HG03280 (cell line): ENCODE measurements around the gene VTI1A.

Source experiments
- ATAC-seq: cut with Tn5 transposase; IDR thresholded peaks from one replicate; pipeline ENCODE4 v1.9.1; 2021; ENCODE audit warnings: mild to moderate bottlenecking, moderate library complexity; ENCODE audit not compliant: unreplicated experiment

The VTI1A gene

DNA sequence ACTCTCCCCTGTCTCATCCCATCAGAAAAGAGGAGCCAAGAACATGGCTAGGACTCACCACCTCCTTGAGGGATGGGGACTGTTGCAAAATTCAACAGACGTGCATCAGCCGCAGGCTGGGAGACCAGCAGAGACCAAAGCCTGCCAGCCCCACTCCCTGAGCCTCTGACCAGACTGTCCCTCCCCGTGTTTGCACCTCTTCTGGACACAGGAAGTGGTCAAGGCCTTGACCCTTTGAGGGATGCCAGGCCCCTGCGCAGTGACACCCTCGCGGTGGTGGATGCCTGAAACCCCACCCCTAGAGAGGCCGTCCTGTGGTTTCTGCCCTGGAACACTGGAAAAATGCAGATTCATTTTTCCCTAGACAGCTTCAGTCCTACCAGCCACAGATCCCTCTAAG, 374.6 kb downstream of the VTI1A start:
- no peak for ATAC-seq

DNA sequence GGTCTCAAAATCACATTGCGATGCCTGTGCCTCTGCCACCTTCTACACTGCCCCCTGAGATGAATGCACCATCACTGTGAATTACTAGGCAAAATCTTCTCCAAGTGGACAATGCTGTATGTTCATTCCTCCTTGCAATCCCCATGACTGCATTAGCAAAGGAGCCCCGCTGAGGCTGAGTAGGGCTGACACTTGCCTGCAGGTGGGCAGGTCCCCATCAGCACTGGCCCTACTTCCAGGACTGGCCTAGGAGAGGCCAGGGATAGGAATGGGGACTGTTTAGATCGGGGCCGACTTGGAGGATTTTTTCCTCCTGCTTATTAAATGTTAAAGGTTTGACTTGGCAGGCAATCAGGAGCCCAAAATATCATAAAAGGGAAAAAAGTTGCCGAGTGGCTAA, 376.0 kb downstream of the VTI1A start:
- no peak for ATAC-seq

DNA sequence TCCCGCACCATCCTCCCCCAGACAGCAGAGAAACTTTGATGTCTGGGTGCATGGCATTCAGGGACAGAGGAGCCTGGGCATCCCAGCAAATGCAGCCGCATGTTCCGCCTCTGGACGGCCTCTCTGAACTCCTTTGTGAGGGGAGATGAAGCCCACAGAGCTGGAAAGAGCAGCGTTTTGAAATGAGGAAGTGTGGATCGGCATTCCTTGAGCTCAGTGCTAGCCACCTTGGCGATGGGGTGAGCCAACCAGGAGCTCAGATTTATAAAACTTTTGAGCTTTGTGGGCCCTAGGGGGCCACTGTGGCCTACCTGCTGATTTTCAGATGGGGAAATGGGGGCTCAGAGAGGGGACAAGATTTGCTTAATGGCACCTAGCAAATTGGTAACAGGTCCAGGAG, 376.6 kb downstream of the VTI1A start:
- no peak for ATAC-seq

DNA sequence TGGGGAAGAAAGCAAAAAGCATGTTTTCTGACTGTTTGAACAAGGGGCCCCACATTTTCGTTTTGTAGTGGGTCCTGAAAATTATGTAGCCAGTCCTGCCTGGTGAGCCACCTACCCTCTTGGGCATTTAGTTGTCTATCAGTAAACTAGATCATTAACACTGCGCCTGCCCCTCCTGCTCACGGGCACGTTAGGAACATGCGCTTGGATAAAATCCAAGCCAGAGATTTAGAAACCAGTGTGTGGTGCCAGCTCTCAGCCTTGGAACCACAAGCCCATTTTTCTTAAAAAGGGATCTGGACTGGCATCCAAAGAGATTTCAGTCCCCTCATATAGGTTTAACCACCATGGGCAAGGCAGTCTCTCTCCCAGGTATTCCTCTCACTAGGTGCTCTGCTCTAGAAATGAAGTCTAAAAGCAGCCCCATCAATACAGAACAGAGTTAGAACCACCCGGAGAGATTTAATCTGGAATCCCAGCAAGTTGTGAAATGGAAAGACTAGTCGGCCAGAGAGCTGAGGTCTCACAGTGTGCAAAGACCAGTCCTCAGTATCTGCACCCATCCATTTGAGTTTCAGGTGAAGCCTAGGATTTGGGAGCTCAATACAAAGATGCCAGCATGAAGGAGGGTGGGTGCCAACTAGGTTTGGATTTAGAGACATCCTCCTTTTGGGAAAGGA, 379.1 kb downstream of the VTI1A start:
- no peak for ATAC-seq

DNA sequence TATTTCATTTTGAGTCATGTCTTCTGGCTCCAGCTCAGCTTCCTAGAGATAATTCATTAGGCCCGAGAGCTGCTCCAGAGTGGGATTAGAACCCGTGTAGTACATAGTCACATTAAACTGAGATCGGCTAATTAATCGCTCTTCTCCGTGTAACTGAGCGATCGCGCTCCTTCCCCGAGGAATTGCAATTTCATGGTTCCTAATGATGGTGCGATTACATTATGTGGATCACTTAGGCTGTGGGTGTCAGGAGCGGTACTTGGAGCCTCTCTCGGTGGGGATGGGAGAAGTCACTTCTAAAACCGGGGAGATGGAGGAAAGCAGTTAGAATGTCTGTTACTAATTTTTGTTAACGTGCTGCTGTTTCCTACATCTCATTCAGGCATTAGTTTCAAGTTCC, 380.1 kb downstream of the VTI1A start:
- no peak for ATAC-seq

DNA sequence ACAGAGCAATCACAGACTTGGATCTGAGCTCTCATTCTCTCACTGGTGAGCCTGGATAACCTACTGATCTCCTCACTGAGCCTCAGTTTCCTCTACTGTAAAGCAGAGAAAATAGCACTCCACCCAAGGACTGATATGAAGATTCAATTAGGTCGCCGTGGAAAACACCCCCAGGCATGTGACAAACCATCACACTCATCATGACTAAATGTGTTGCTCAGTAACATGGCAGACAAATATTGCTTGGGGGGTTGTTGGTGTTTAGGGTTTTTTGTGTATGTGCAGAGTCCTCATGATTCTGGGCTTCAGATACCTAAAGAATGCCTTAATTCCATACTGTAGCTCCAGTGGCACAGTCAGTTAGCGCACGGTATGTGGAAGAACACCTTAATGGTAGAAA, 380.9 kb downstream of the VTI1A start:
- no peak for ATAC-seq

DNA sequence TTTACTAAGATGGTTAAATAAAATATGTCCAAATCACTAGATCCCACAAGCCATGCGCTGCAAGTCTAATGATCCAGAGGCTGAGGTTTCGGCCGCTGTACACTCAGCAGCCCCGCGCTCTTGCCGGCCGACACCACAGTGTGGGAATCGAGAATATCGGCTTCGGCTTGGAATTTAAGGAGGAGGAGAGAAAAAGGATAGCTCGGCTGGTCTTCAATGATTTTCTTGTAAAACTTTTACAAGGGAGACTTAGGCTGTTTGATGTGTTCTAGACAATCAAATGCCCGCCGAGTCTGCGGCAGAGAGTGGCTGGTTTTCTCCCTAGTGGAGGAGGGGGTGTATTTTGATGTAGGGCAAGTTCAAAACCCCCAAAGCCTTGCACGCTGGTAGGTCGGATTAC, 384.8 kb downstream of the VTI1A start:
- no peak for ATAC-seq

DNA sequence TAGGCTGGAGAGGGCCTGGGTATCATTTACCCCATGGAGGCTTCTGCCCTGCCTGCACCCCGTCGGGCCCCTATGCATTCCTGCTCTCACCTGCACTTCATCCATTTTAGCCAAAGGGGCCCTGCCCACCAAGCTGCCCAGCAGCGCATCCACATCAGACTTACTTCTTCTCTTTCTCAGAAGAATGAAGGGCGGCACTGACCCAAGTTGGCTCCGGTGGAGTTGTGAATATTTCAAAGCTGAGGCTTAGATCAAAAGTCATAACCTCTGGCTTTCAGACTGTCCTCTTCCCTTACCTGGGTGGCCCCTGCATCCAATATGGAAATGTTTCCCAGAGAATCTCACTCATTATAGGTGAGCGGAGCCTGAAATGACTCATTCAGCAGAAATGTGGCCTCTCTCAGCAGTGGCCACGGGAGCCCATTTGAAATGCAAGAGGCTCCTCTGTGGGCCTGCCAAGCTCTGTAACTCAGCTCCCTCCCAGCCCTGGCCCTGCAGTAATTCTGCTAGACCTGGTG, 385.4 kb downstream of the VTI1A start:
- no peak for ATAC-seq

DNA sequence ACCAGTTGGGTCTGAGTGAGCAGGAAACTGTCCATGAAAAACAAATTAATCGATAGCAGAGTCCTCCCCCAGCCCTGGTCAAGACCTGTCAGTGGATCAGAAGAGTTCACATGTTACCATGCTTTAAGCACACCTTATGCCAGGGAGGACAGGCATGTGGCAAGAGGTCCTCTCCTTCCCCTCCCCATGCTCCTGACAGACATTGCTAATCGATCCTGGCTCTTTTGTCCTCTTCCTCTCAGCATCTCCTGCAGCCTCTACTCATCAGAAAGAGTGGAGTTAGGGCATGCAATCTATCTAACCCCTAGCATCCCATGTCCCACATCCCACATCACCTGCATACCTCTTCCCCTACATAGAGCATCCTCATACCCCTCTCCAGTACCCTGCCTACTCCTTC, 385.9 kb downstream of the VTI1A start:
- ATAC-seq, result no peak

DNA sequence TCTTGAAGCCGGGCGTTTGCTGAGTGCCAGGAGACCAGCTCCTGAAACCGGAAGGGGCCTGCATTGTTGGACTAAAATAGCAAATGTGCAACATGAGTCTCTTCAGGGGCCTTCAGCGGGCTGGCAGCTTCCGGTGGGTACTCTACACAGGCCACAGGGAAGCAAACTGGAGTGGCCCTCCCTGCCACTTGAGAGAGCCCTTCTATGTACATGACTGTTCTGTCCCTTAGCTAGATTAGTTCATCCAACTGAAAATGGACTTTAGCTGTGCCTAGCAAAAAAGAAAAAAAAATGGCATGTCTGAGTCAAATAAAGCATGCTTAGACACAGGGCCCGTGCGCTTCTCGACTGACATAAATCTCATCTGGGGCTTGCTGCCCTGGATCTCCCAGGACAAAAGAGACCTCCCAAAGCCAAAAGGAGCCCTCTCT, 387.8 kb downstream of the VTI1A start:
- no peak for ATAC-seq

DNA sequence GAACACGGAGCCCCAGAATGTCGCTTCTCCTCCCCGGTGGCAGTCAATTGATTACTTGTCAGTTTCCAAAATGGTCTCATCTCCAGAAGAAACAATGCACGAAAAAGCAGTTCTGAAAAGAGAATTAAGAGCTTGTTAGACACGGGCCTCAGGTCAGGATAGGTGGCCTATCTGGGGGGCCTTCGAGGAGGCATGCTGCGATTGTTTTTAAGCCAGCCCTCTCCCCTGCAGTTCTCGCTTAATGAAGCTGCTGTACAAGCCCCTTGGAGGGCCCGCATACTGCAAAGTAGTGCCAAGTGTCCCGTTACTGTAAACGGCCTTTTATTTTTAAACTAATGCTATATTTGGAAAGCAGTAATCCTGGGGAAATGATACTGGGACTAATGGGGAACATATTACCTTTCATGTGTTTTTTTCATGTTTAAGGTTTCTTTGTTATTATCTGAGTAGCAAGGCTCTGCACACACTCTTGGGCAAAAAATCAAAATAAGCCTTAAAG, 388.3 kb downstream of the VTI1A start:
- ATAC-seq, result no peak

DNA sequence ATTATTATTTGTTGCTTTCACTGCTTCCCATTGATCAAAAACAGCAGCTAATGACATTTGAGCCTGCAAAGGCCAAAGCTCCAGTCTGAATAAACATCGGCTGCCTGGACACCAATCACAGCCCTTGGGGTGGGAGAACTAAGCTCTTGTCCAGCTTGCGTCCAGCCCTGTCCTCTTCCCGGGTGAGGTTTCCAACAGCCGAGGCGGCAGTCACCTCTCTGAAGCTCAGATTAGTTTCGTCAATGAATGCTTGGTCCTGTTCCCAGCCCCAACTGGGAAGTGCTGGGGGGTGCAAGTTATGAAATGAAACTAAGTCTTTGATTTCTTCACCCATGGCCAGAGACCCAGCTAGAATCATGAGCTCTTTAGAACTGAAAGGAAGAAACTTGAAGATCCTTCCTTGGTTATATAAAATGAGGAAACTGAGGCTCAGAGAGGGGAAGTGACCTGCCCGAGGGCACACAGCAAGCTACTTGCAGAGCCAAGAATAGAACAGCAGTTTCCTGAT, 389.0 kb downstream of the VTI1A start:
- ATAC-seq, result no peak

DNA sequence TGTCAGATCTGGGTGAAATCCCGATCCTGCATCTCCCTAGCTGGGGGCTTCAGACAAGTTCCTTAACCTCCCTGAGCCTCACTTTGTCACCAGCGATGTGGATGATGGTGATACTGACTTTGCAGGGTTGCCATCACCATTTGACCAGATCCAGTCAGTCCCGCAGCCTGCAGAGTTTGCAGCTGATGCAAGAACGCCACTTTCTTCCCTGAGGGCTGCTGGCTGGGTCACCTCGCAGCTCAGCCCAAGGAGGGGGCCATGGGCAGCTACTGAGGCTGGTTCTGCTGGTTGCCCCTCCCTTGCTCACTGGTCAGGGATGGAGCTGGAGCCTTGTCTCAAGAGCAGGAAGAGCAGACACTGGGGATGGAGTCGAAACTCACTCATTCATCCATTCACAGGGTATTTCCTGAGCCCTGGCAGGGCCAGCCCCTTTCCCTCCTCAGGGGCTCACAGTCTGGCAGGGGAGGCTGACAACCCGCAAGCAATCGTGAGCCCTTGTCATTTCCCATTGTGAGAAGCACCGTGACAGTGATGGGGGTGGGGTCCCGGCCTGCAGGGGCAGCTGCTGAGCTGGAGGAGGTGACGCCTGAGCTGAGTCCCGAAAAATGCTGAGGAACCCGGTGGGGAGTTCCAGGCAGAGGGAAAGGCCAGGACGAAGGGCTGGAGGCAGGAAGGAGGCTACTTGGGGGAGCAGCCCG, 391.9 kb downstream of the VTI1A start:
- ATAC-seq, result no peak

DNA sequence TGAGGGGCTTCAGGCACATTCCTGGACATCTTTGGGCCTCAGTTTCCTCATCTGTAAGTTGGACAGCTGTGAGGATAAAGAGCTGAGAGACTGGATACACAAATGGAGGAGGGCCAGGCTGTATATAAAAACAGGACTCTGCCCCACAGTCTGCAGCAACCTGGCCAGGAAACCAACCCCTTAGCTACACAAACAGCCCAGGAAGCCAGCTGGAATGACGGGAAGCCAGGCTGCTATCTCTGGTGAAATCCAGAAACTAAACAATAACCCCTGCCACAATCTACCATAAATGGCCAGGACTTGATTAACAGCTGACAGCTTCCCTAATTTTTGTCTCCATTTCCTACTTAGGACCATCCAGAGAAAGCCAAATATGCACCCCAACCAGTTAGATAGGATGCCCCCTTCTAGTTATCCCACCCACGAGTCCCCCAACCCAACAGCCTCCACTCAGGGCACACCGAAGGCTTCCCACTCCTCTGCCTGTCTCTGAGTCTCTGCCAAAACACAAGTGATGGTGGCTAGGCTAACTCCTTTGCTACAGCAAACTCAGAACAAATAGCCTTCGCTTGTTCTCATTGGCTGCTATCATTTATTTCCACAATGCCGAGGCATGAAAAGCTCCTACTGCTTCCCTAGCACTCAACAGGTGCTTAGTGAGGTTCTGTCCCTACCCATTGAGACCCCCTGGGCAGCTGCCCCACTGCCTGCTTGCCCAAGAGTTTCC, 393.1 kb downstream of the VTI1A start:
- ATAC-seq, result no peak

DNA sequence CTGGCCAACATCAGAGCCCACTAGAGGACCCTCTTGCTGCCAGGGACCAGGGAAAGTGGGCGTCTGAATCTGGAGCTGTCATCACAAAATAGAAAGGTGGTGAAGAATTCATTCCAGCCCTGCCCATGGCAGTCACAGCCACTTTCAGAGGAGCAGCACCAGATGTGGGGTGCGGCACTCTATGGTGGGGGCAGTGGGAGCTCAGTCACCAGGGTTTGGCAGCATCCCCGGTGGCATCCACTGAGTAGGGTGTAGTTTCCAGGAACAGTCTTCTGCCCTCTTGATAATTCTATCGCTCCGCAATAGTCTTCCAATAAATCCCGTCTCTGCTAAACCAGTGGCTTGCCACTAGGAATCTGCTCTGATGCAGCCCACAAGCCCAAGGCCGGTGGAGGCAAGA, 394.5 kb downstream of the VTI1A start:
- ATAC-seq, result no peak

DNA sequence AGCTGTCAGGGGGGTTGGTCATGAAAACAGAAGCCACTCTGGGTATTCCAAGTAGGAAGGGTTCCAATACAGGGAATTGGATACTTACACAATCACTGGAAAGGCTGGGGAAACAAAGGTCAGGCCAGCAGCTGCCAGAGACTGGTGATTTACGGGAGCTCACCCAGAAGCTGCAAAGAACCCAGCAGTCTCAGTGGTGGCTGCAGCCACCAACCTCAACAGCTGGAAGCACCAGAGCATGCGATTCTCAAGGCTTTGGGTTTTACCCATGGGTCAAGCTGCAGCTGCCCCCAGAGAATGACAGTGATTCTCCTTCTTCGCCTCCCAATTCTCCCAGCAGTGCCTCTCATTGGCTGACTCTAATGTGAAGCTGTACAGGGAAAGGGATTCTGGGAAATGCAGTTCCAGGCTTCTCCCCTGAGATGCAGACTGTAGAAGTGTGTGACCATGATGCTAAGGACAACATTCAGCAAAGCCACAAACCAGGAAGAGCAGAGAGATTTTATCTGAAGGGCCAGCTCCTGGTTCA, 395.9 kb downstream of the VTI1A start:
- peak; percentile 74 for ATAC-seq

DNA sequence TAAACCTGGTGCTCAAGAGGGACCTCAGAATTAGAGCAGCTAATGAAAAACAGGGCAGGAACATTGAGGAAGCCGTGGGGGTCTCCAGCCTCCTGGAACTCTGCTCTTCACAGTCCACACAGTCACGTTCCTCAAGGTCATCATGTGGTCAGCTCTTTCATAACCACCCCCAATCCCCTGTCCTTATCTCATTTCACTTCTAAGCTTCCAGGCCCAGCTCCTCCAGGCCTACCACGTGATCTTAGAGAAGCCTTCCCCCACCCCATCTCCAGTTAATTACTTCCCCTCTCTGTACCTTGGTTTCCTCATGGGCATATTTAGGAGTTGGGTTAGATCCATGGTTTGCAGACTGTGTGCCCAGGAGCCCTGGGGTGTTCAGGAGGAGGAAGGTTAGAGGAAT, 396.6 kb downstream of the VTI1A start:
- ATAC-seq, result no peak

DNA sequence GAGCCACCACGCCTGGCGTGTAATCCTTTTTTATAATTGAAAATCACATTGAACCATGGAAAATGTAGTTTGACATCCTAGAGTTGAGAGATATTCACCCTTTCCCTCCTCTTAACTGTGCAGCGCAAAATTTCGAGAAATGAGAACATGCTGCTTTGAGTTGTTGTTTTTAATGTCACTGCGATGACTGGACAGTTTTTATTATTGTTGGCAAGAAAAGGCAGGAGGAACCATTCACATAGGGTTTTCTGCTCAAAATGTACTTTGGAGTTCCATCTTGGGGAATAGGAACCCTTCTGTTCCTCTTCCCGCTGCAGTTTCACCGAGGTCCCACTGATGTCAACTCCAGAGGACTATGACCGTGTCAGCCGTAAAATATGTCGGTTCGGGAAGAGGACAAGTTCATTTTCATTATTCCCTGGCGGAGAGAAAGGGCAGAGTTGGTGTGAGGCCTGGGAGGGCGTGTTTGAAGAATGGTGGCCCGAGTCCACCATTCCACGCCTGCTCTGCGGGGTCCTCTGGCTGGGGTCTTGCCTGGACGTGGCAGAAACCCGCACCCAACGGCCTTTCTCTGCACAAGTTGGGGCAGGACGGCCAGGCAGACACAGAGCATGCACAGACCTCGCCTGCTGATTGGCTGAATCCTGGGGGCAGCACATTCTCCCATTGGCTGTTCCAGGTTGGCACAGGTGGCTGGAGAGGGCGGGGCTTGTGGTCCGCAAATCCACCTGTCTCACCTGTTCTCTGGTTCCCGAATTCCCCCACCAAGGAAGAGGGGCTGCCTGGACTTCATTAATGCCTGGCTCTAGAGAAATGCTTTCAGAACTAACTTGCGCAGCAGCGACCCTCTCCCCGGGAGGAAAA, 397.9 kb downstream of the VTI1A start:
- ATAC-seq, result no peak

DNA sequence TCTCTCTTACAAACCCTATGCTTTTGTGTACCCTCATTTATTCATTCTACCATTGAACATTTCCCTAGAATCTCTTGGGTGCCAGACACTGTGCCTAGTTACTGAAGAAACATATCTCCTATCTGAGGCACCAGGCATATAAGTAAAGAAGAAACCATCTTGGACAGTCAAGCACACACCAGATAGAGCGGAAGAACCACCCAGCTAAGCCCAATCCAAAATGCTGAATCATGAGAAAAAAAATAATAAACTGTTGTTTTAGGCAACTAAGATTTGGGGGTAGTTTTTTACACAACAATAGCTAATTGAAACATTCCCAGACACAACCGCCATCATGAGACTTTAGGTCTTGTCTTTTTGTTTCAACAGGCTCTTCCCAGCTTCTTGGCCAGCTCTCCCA, 400.8 kb downstream of the VTI1A start:
- no peak for ATAC-seq

DNA sequence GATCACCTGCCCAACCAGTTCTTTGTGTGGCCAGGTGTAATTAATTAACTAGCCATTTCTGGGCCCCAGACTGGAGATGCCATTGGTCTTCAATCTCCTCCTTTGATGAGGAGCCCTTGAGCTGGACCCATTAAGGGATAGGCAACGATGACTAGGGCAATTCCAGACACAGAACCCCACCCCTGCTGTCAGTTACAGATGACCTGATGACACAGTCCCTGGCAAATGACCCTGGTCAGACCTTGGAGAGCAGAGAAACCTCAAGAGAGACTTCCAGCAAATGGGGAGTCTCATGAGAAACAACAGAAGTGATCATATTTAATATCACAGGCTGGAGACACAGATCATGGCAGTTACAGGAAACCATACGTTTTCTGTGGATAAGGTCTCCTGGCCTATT, 401.2 kb downstream of the VTI1A start:
- no peak for ATAC-seq
